NT2/D1 (cell line): ENCODE results near the gene PRMT1.

ENCODE experiments used
- SUZ12 ChIP-seq: IDR thresholded peaks from 2 replicates; pipeline ENCODE4 v1.6.1; 2011; ENCODE audit not compliant: insufficient read length, insufficient read depth; ENCODE audit errors: extremely low read depth
- YY1 ChIP-seq: IDR thresholded peaks from 2 replicates; pipeline ENCODE4 v1.6.1; 2011; ENCODE audit not compliant: insufficient read length, insufficient read depth
- ZNF274 ChIP-seq: IDR thresholded peaks from 2 replicates; pipeline ENCODE4 v1.6.1; 2011; ENCODE audit warnings: mild to moderate bottlenecking, low read depth, low read length

GRCh38 chr19:49636233-49636932 is 40.7 kb upstream of the PRMT1 start:
- TF ChIP-seq YY1 = no peak
- no peak for TF ChIP-seq ZNF274
- TF ChIP-seq SUZ12 = no peak
